CD1c-positive myeloid dendritic cell (primary cell): ENCODE data around the gene NCOA3.
A peak's percentile ranks its signal among the peaks of the same experiment; 100 is the strongest.
"Not testable (repeated sequence)": the region's sequence is repeated elsewhere in the genome, so short reads cannot be mapped to it uniquely, and the experiment has no call there.

Experiments used
- DNase-seq: peaks from one replicate; pipeline ENCODE4 v3.0.0-alpha.2; 2016; ENCODE audit errors: extremely low spot score

Gene NCOA3

GRCh38 chr20:47535994-47536393 lies 34.3 kb downstream of the NCOA3 start:
- no peak for DNase-seq

DNA sequence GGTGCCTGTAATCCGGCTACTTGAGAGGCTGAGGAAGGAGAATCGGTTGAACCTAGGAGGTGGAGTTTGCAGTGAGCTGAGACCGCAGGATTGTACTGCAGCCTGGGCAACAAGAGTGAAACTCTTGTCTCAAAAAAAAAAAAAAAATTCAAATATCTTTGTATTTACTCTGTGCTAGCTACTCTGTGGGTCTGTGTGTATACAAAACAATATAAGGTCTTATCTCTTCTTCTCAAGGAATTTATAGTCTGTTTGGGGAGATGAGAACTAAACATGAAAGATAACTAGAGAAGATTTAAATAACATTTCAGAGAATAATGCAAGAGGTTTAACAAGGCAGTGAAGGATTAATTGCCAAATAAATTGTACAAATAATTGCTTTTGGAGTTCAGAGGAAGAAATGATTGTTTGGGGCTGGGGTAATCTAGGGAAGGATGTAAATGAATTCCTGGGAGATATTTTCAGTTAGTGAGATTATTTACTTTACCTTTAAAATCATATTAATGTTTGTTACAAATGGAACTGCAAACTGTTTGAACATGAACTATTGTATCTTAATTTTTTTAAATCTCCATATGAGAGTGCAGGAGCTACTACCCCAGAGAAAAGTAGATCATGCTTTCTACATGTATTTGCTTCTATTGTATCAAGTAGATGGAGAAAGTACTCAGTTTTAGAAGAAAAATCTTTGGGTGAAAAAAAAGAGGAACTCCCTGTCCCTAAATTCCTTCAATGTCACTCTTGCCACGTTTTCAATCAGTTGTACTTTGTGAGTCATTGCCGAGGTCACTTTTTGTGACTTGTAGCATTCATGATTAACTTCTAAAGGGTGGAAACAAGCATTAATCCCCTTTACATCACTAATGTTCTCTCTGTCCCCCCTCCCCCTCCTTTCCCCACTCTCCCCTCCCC lies 39.0 kb downstream of the NCOA3 start:
- DNase-seq, result peak; percentile 59

DNA sequence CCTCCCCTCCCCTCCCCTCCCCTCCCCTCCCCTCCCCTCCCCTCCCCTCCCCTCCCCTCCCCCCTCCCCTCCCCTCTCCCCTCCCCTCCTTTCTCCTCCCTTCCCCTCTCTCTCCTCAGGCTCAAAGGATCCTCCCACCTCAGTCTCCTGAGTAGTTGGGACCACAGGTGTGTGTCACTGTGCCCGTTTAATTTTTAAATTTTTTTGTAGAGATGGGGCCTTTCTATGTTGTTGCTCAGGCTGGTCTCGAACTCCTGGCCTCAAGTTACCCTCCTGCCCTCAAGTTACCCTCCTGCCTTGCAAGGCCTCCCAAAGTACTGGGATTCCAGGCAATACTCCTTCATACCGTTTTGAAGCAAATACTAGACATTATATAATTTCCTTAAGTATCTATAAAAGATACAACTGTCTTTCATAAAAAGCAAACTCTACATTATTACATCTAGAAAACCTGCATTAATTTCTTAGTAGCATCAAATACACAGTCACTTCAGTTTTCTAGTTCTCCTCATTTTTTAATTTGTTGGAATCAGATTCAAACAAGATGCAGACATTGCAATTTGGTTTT lies 39.8 kb downstream of the NCOA3 start:
- DNase-seq, result no peak

- DNase-seq, result no peak
Measured at GRCh38 chr20:47543006-47543431, 41.3 kb downstream of the NCOA3 start.

DNA sequence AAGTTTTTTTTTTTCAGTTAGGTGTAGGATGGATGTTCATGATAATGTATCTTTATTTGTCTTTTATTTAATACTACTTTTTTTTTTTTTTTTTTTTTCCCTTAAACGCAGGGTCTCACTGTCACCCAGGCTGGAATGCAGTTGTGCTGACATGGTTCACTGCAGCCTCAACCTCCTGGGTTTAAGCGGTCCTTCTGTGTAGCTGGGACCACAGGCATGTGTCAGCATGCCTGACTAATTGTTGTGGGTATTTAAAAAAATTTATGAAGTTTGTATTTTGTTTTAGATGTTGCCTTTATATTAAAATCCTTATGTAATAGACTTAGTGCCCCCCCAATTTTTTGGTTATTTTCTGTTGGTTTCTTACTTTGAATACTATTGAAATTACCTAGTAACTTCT lies 42.6 kb downstream of the NCOA3 start:
- no peak for DNase-seq

- no peak for DNase-seq
Measured at GRCh38 chr20:47544852-47545251, 43.2 kb downstream of the NCOA3 start.

GRCh38 chr20:47545499-47545898 lies 43.8 kb downstream of the NCOA3 start:
- no peak for DNase-seq

DNA sequence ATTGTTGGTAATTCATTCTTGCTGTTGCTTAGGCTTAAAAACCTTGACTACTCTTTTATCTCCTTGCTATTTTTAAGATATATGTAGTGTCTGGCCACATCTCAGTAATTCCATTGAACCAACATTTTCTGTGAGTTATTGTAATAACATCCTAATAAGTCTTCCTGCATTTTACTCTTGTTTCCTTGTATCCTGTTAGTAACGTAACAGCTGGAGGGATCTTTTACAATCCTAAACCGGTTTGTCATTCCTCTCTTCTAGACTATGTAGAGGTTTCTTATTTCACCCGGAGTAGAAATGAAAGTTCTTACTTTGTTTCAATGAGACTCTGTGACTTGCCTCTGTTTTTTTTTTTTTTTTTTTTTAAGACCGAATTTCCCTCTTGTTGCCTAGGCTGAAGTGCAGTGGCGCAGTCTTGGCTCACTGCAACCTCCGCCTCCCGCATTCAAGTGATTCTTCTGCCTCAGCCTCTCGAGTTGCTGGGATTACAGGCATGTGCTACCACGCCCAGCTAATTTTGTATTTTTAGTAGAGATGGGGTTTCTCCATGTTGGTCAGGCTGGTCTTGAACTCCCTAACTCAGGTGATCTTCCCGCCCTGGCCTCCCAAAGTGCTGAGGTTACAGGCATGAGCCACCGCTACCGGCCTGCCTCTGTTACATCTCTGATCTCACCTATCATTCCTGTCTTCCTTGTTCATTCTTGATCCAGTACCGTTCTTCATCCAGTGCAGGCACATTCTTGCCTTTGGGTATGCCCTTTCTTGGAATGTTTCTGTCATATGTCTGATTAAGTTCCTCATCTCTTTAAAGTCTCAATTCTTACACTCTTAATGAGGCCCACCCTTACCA lies 44.7 kb downstream of the NCOA3 start:
- DNase-seq, result no peak

GRCh38 chr20:47547034-47547387 lies 45.3 kb downstream of the NCOA3 start:
- DNase-seq, result no peak

- DNase-seq, result no peak
Measured at GRCh38 chr20:47549671-47550070, 48.0 kb downstream of the NCOA3 start.

GRCh38 chr20:47551222-47551621 lies 49.5 kb downstream of the NCOA3 start:
- DNase-seq, result no peak

DNA sequence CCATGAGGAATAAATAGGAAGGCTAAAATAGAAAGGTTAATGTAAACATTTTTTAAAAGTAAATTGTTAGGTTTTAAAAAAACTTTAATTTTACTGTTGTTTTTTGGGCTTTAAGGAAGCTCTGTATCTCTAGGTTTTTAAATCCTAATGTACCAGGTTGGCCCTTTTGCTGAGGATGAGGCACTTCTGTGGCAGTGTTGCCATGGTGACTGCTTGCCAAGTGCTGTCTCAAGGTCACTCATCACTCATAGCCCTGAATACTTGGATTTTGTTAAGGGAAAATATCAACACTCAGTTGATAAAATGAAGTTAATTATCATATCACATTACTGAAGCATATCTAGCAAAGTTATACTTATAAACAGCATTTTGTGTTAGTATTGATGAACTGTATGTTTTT lies 50.2 kb downstream of the NCOA3 start:
- DNase-seq, result no peak

DNA sequence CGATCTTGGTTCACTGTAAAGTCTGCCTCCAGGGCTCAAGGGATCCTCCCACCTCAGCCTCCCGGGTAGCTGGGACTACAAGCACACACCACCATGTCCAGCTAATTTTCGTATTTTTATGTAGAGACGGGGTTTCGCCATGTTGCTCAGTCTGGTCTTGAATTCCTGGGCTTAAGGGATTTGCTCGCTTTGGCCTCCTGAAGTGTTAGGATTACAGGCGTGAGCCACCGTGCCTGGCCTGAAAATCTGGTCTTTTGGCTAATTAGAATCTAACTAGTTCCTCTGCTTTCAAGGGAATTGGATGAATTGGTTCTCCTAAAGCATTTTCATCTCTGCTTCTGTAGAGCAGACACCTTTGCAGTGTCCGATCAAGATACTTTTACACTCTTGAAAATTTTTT lies 51.3 kb downstream of the NCOA3 start:
- no peak for DNase-seq

DNA sequence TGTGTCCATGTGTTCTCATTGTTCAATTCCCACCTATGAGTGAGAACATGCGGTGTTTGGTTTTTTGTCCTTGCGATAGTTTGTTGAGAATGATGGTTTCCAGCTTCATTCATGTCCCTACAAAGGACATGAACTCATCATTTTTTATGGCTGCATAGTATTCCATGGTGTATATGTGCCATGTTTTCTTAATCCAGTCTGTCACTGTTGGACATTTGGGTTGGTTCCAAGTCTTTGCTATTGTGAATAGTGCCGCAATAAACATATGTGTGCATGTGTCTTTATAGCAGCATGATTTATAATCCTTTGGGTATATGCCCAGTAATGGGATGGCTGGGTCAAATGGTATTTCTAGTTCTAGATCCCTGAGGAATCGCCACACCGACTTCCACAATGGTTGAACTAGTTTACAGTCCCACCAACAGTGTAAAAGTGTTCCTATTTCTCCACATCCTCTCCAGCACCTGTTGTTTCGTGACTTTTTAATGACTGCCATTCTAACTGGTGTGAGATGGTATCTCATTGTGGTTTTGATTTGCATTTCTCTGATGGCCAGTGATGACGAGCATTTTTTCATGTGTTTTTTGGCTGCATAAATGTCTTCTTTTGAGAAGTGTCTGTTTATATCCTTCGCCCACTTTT lies 52.0 kb downstream of the NCOA3 start:
- DNase-seq, result not testable (repeated sequence)

GRCh38 chr20:47554283-47554682 lies 52.6 kb downstream of the NCOA3 start:
- DNase-seq, result not testable (repeated sequence)

DNA sequence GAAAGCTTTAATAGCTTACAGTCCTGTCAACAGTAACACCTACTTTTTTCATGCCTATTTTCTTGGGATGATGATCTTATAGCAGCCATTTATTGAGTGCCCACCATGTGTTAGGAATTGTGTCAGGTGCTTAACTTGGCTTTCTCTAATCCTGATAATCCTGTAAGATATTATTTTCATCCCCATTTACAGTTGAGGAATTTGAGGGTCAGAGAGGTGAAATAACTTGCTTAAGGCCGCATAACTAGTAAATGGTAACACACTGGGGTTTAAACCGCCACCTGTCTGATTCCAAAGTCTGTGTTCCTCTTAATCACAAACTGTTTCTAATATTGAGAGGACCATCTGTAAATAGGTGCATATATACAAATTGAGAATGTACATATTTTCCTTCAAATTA lies 55.5 kb downstream of the NCOA3 start:
- DNase-seq, result no peak

DNA sequence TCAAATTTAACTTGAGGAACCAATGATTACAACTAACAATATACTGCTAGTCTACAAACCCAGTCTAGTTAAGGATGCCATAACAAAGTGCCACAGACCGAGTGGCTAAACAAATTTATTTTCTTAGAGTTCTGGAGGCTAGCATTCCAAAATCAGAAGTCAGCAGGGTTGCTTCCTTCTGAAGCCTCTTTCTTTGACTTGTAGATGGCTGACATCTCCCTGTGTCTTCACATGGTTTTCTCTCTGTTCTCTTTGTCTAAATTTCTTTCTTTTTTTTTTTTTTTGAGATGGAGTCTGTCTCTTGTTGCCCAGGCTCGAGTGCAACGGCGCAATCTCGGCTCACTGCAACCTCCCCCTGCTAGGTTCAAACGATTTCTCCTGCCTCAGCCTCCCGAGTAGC lies 56.1 kb downstream of the NCOA3 start:
- DNase-seq, result no peak

GRCh38 chr20:47558295-47559066 lies 56.8 kb downstream of the NCOA3 start:
- no peak for DNase-seq

DNA sequence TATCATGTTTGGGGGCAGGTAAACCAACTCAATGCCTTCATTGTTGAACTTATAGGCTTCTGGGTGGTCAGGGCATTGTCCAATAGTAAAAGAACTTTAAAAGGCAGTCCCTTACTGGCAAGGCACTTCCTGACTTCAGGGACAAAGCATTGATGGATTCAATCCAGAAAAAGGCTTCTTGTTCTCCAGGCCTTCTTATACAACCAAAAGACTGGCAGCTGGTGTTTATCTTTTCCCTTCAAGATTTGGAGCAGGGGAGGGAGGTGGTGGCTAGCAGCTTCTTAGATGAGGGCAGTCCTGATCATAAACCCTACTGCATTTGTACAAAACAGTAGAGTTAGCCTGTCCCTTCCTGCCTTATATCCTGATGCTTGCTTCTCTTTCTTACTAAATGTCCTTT lies 57.5 kb downstream of the NCOA3 start:
- no peak for DNase-seq

GRCh38 chr20:47561180-47561579 lies 59.5 kb downstream of the NCOA3 start:
- no peak for DNase-seq
